ENCODE measurements around the gene PDE9A.

DNA sequence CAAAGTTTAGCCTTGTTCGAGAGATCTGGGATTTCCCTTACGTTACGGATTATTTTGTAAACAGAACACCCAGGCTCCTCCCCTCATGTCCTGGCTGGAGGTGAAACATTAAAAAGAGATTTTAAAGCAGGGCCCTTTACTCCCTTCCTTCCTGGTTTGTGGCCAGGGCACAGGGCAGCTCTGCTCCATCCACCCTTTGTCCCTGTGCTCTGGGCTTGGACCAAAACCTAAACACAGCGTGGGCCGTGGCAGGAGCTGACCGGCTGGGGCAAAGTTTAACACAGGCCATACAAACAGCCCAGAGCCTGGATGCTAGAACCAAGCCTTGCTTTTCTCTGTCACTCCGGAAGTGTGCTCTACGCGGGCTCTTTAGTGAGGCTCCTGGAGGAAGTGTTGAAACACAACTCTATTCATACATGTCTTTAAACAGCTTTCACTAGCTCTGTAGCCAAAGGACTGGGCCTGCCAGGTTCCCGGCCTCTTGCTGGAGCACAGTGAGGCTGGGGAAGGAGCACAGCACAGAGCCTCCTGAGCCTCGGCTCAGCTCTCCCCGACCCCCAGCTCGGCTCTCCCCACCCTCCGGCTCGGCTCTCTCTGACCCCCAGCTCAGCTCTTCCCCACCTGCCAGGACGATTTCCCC lies 84.7 kb downstream of the PDE9A start:
- TF ChIP-seq, protein P1, sequence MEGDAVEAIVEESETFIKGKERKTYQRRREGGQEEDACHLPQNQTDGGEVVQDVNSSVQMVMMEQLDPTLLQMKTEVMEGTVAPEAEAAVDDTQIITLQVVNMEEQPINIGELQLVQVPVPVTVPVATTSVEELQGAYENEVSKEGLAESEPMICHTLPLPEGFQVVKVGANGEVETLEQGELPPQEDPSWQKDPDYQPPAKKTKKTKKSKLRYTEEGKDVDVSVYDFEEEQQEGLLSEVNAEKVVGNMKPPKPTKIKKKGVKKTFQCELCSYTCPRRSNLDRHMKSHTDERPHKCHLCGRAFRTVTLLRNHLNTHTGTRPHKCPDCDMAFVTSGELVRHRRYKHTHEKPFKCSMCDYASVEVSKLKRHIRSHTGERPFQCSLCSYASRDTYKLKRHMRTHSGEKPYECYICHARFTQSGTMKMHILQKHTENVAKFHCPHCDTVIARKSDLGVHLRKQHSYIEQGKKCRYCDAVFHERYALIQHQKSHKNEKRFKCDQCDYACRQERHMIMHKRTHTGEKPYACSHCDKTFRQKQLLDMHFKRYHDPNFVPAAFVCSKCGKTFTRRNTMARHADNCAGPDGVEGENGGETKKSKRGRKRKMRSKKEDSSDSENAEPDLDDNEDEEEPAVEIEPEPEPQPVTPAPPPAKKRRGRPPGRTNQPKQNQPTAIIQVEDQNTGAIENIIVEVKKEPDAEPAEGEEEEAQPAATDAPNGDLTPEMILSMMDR (conservative IDR thresholded peaks at IDR 0.05; ENCODE audit: low read depth in 2 of 2) = no peak
- no peak for TF ChIP-seq ZNF114 (CRISPR knock-in tag; IDR thresholded peaks at IDR 0.05)
